Measurements from ENCODE around the gene GARNL3.

The GARNL3 gene

GRCh38 chr9:127403507-127404192, 139.1 kb downstream of the GARNL3 start:
- TF ChIP-seq CTCF (conservative IDR thresholded peaks at IDR 0.05; ENCODE audit: low read depth): no peak
- ChIA-PET POLR2A (ENCODE audit: low non-redundant PET) (no interaction called here), CTCF (no interaction called here)
- H3K27ac ChIP-seq: 0 out of 2 replicates have a peak overlapping the region, but pooled peaks have one; percentile 0
- no peak for DNase-seq (ENCODE audit: low spot score)

GRCh38 chr9:127404631-127405030, 140.1 kb downstream of the GARNL3 start:
- H3K27ac ChIP-seq: no peak overlapping the region
- no peak for DNase-seq (ENCODE audit: low spot score)
- POLR2A ChIA-PET (ENCODE audit: low non-redundant PET): no interaction called here
- no peak for TF ChIP-seq CTCF (conservative IDR thresholded peaks at IDR 0.05; ENCODE audit: low read depth)
- CTCF ChIA-PET: interaction anchor here (0.6 kb wide), 1 partner anchor 42 kb away, joined by 3 read pairs; no protein-coding TSS in a partner anchor

- CTCF ChIA-PET: interaction anchor here (0.6 to 1.2 kb wide), 4 partner anchors 27 to 119 kb away, joined by 3 to 7 read pairs (median 4); no protein-coding TSS in a partner anchor
- POLR2A ChIA-PET (ENCODE audit: low non-redundant PET): no interaction called here
These were observed 141.0 kb downstream of the GARNL3 start for GRCh38 chr9:127405344-127406125.

GRCh38 chr9:127406799-127407491, 142.4 kb downstream of the GARNL3 start:
- no peak for DNase-seq (ENCODE audit: low spot score)
- ChIA-PET POLR2A (ENCODE audit: low non-redundant PET) (no interaction called here), CTCF (interaction anchor here (0.8 to 1.3 kb wide), 3 partner anchors 8 to 69 kb away, joined by 3 to 7 read pairs (median 6); partner anchors contain the start of gene SLC2A8)
- H3K27ac ChIP-seq: peak overlapping the region; percentile 40
- no peak for TF ChIP-seq CTCF (conservative IDR thresholded peaks at IDR 0.05; ENCODE audit: low read depth)

More at GRCh38 chr9:127405344-127406125, 141.0 kb downstream of the GARNL3 start:
- no peak for DNase-seq (ENCODE audit: low spot score)
- H3K27ac ChIP-seq: 0 out of 2 replicates have a peak overlapping the region, but pooled peaks have one; percentile 0
- no peak for TF ChIP-seq CTCF (conservative IDR thresholded peaks at IDR 0.05; ENCODE audit: low read depth)

- no peak for DNase-seq (ENCODE audit: low spot score)
- H3K27ac ChIP-seq: peak overlapping the region; percentile 40
- CTCF ChIA-PET: interaction anchor here (0.8 to 1.3 kb wide), 2 partner anchors 8 to 11 kb away, joined by 3 to 6 read pairs; partner anchors contain the start of gene SLC2A8
- TF ChIP-seq CTCF (conservative IDR thresholded peaks at IDR 0.05; ENCODE audit: low read depth): no peak
- POLR2A ChIA-PET (ENCODE audit: low non-redundant PET): interaction anchor here (0.7 kb wide), 1 partner anchor 521 kb away, joined by 6 read pairs; no protein-coding TSS in a partner anchor
These were observed 142.9 kb downstream of the GARNL3 start for GRCh38 chr9:127407492-127407843.

- ChIA-PET POLR2A (ENCODE audit: low non-redundant PET) (no interaction called here), CTCF (no interaction called here)
- H3K27ac ChIP-seq: no peak overlapping the region
- no peak for DNase-seq (ENCODE audit: low spot score)
- TF ChIP-seq CTCF (conservative IDR thresholded peaks at IDR 0.05; ENCODE audit: low read depth): no peak
These were observed 146.5 kb downstream of the GARNL3 start for GRCh38 chr9:127411122-127411521.

All from RWPE1 (cell line).